Measurements from ENCODE around the gene FUT6.
"Not testable (repeated sequence)": the region's sequence is repeated elsewhere in the genome, so short reads cannot be mapped to it uniquely, and the experiment has no call there.

FUT6 gene

DNA sequence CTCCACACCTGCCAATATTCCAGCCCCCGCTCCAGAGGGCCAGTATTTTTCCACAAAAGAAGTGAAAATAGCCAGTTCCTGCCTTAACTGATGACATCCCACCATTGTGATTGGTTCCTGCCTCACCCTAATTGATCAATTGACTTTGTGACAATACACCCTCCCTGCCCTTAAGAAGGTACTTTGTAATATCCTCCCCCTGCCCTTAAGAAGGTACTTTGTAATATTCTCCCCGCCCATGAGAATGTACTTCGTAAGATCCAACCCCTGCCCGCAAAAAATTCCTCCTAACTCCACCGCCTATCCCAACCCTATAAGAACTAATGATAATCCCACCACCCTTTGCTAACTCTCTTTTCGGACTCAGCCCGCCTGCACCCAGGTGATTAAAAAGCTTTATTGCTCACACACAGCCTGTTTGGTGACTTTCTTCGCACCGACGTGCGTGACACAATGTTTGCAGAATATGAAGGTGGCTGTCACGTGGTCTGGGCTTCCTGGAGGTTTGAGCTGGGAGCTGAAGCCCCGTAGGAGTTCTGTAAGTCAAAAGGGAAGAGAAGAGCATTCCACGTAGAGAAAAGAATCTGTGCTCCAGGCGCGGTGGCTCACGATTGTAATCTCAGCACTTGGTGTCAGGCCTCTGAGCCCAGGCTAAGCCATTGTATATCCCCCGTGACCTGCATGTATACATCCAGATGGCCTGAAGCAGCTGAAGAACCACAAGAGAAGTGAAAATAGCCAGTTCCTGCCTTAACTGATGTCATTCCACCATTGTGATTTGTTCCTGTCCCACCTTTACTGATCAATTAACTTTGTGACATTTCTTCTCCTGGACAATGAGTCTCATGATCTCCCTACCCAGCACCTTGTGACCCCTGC, 17.9 kb upstream of the FUT6 start:
- FAIRE-seq = no peak

DNA sequence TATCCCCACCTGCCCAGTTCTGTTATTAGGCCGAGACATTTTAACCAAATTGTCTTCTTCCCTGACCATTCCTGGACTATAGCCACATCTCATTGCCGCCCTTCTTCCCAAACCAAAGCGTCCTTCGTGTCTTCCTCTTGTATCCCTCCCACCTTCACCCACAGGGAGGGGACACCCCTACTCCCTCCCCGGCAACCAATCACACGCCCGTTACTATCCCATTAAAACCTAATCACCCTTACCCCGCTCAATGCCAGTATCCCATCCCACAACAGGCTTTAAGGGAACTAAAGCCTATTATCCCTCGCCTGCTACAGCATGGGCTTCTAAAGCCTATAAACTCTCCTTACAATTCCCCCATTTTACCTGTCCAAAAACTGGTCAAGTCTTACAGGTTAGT, 15.6 kb upstream of the FUT6 start:
- not testable (repeated sequence) for FAIRE-seq

DNA sequence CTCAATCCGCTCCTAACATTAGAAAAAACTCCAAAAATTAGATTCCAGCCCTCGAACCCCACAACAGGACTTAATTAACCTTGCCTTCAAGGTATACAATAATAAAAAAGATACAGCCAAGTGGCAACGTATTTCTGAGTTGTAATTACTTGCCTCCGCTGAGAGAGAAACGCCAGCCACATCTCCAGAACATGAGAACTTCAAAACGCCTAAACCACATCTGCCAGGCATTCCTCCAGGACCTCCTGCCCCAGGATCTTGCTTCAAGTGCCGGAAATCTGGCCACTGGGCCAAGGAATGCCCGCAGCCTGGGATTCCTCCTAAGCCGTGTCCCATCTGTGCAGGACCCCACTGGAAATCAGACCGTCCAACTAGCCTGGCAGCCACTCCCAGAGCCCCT, 14.6 kb upstream of the FUT6 start:
- not testable (repeated sequence) for FAIRE-seq

DNA sequence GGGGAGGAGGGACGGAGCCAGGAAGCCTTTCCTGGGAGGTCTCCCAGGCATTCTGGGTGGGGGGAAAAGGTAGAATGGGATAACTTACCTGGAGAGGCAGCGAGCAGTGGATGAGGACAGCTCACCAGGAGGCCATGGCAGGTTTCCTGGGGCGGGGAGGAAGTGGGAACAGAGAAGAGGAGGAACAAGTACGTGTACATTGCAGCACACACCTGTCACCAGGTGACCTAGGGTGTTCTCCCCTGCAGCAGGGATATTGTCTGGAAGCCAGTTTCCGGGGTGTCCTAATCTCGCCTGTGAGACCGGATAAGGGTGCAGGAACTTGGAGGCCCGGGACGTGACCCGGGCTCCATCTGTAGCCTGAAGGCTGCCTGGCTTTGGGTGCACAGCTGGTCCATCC, 11.8 kb upstream of the FUT6 start, which contains the start of gene FUT3:
TSS of gene FUT3 (minus strand) at position 148 of the 400 bp plus-strand sequence.
- no peak for FAIRE-seq

DNA sequence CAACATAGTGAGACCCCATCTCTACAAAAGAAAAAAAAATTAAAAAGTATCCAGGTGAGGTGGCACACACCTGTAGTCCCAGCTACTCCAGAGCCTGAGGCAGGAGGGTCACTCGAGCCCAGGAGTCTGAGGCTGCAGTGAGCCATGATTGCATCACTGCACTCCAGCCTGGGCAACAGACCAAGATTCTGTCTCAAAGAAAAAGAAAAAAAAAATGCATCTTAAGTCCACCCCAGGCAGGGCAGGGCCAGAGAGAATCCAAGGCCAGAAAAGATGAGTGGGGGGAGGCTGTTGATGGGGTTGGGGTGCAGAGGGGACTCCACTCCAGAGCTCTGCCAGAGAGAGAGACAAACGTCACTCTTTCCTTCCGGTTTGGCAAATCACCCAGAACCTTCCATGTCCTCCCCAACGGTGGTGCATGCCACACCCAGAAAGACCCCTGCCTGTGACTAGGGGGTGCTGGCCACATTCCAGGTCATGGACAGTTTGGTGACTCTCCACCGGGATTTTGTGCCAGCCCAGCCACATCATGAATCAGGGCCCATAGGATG, 11.3 kb upstream of the FUT6 start:
- no peak for FAIRE-seq

DNA sequence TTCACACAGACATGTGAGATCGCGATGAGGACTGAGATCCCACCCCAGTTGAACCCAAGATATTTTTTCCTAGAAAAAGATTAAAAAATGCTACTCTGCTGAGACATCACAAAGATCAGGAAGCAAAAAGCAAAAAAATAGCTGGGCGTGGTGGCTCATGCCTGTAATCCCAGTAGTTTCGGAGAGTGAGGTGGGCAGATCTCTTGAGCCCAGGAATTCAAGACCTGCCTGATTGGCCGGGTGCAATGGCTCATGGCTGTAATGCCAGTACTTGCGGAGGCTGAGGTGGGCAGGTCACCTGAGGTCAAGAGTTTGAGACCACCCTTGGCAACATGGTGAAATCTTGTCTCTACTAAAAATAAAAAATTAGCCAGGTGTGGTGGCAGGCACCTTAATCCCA, 10.7 kb upstream of the FUT6 start:
- FAIRE-seq = no peak

DNA sequence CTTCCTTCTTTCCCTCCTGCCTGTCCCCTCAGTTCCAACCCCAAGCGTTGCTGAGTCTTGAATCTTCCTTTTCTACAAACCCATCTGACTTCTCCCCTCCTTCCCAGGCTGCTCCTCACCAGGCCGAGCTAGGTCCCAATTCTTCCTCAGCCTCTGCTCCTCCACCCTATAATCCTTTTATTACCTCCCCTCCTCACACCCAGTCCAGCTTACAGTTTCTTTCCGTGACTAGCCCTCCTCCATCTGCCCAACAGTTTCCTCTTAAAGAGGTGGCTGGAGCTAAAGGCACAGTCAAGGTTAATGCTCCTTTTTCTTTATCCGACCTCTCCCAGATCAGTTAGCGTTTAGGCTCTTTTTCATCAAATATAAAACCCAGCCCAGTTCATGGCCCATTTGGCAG, 9.1 kb upstream of the FUT6 start:
- FAIRE-seq = not testable (repeated sequence)

DNA sequence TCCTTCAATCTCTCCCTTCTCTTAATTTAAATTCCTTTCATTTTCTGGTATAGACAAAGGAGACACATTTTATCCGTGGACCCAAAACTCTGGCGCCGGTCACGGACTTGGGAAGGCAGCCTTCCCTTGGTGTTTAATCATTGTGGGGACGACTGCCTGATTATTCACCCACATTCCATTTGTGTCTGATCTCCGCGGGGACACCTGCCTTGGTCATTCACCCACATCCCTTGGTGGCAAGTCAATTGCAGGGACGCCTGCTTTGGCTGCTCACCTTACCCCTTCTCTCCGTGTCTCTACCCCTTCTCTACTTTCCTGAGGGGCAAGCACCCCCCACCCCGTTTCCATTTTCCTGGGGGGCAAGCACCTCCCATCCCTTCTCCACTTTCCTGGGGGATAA, 8.3 kb upstream of the FUT6 start:
- FAIRE-seq = not testable (repeated sequence)

DNA sequence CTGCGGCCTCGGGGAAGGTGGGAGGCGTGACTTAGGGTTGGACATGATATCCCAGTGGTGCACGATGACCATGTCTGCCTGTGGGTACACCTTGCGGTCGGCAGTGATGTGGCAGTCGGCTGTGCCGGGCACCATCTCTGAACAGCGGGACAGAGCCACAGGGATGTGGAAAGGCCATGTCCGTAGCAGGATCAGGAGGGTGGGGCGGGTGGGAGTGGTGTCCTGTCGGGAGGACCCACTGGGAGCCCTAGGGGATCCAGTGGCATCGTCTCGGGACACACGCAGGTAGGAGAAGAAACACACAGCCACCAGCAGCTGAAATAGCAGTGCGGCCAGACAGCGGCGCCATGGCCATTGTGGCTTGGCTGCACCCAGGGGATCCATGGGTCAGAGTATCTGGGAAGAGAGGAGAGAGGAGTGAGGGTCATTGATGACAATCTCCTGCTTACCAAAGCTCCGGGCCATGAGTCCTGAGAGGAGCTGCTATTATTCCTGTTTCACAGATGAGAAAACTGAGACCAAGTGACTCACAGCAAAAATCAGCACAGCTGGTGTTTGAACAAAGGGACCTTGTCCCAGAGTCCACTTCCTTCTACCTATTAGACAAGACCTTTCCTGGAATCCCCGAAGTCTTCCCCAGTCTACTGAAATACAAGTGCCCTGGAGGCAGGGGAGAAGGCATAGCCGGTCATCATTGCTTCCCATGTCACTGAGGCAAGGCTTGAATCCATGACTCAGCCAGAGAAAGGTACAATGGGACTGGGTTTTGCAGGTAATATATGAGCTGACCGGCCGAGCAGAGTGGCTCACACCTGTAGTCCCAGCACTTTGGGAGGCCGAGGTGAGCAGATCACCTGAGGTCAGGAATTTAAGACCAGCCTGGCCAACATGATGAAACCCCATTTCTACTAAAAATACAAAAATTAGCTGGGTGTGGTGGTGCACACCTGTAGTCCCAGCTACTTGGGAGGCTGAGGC, 5.2 kb upstream of the FUT6 start:
- no peak for FAIRE-seq

DNA sequence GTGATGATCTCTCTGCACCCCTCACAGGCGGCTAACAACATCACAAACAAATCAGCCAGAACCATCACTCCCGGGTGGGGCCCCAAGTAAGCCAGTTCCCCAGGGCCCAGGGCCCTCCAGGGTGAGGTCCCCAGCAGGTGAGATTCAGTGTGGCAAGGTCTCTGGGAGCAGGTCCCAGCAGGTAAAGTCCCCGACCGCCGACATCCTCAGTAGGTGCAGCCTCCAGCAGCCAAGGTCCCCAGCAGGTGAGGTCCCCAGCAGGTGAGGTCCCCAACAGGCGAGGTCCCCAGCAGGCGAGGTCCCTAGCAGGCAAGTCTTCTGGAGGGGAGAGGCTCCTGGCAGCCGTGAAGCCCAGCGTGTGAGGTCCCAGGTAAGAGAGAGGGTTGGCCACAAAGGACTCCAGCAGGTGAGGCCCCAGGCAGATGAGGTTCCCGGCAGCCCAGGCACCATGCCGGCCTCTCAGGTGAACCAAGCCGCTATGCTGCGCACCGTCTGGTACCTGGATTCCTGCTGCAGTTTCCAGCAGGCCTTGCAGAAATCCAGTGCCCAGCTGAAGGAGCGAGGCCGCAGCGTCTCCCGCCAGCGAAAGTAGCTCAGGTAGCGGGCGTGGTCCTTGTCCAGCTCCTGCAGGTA, 3.9 kb upstream of the FUT6 start:
- FAIRE-seq = no peak

DNA sequence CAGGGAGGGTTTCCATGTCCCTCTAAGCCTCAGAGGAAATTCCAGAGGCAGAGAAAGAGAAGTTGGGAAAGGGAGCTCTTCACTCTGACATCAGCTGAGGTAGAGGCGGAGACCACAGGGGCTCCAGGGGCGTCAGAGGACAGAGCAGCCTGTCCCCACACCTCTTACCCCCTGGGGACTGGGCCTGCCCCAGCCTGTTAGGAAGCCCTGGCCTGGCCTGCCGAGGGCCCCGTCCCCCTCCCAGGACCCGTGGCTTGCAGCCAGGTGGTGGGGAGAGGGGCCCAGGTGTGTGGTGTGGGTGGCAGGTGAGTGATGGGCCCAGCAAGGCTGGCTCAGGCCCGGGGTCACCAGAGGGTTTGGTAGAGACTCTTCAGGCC, 2.2 kb upstream of the FUT6 start:
- FAIRE-seq = not testable (repeated sequence)

DNA sequence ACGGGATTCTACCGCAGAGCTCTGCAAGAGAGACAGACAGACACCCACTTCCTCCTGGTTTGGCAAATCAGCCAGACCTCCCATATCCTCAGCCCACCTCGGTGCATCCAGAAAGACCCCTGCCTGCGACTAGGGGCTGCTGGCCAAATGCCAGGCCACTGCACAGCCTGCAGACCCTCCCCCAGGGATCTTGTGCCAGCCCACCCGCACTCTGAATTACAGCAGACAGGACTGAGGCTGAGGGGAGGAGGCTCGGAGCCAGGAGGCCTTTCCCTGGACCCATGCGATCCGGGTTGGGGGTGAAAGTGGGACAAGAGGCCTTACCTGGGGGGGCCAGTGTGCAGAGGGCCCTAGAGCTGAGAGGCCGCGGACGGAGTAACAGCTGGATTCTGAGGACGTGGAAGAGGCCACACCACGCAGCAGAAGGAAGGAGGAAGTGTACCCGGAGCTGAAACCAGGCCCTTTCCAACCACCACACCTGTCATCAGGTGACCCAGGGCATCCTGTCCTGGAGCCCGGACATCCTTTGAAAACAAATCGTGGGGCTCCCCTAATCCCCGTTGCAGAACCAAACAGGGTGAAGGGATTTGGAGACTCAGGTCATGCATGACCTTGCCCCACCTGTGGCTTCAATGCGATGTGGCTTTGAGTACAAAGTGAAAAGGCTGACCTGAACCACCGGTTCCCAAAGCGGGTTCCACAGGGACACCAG, 993 bp downstream of the FUT6 start:
- no peak for FAIRE-seq

DNA sequence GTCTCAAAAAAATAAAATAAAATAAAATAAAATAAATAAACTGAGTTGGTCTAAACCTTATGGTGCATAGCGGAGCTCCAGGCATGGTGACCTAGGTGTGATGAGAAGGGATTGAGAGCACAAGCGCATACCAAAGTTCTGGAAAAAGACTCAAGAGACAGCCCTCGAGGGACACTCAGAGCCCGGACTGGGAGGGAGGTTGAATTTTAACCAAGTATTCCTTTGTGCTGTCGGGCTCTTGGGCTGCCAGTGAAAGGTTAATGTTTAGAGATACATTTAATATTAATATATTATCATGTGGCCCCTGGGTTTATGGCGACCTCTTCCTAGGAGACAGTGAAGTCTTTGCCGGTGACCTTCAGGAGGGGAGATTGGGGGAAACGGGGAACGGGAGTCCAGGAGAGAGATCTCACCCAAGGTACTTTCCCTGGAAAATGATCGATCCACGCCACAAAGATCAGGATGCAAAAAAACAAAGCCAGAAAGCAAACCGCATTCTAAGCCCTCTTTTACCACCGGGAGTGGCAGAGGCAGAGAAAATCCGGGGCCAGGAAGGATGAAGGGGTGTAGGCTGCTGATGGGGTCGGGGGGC, 1.6 kb downstream of the FUT6 start:
- FAIRE-seq = no peak

DNA sequence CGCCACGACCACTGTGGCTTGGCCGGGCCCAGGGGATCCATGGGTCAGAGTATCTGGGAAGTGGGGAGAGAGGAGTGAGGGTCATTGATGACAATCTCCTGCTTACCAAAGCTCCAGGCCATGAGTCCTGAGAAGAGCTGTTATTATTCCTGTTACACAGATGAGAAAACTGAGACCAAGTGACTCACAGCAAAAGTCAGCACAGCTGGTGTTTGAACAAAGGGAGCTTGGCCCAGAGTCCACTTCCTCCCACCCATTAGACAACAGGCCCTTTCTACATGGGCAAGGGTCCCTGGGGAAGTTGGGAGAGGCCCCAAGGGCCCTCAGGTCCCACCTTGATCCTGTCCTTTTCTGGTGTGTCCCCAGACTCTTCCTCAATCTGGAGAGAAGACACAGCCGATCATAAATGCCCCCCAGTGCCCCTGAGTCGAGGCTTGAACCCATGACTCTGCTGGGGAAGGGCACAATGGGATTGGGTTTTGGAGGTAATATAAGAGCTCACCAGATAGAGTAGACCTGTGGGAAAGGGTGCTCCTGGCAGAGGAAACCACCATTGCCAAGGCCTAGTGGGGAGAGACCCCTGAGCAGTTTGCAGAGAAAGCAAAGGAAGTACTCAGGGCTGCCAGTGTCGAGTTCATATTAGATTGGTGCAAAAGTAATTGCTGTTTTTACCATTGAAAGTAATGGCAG, 6.8 kb downstream of the FUT6 start:
- no peak for FAIRE-seq

DNA sequence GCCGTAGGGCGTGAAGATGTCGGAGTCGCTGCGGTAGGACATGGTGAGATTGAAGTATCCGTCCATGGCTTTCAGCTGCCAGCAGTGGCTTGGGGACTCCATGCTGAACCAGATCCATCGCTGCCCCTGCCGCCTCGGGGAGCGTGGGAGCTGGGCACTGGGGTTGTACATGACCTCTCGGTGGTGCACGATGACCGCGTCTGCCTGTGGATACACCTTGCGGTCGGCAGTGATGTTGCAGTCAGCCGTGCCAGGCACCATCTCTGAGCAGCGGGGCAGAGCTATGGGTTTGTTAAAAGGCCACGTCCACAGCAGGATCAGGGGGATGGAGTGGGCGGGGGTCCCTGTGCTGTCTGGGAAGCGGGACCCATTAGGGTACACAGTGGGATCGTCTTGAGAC, 7.4 kb downstream of the FUT6 start:
- no peak for FAIRE-seq

DNA sequence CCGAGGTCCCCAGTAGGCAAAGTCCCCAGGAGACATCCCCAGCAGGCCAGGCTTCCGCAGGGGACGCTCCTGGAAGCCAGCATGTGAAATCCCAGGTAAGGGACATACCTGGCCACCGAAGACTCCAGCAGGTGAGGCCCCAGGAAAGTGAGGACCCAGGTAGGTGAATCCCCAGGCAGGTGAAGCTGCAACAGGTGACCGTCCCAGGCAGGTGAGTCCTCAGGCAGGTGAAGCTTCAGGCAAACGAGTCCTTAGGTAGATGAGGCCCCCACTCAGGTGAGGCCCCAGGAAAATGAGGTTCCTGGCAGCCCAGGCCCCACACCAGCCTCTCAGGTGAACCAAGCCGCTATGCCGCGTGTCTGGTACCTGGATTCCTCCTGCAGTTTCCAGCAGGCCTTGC, 8.3 kb downstream of the FUT6 start:
- FAIRE-seq = no peak

DNA sequence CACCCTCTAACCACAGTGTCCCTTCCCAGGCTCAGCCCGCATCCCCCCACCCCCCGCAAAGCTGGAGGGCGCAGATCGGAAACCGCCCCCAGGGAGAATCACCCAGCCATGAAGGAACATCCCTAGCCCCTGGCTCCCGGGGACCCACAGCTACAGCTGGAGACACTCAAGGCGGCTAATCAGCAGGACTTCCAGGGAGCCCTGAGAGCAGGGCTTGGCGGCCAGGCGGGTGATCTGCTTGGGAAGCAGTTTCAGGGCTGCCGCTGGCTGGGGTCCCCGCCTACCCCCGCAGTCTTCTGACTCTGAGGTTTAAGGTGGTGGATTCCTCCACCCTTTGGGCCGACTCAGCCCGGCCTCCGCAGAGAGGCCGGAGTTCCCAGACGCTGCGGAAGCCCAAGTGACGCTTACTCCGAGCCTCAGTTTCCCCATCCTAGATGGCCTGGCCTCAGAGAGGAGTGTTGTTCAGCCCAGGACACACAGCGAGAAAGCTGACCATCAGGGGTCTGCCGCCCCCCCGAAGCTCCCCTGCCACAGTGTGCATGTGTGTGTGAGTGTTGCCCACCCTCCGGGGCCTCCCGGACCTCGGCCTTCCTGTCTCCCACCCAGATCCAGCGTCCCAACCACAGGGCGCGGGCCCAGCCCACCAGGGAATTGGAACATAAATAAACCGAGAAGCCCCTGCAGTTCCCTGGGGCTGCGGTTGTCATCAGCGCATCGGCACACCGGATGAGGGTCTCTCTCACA, 9.8 kb downstream of the FUT6 start:
- FAIRE-seq = no peak

DNA sequence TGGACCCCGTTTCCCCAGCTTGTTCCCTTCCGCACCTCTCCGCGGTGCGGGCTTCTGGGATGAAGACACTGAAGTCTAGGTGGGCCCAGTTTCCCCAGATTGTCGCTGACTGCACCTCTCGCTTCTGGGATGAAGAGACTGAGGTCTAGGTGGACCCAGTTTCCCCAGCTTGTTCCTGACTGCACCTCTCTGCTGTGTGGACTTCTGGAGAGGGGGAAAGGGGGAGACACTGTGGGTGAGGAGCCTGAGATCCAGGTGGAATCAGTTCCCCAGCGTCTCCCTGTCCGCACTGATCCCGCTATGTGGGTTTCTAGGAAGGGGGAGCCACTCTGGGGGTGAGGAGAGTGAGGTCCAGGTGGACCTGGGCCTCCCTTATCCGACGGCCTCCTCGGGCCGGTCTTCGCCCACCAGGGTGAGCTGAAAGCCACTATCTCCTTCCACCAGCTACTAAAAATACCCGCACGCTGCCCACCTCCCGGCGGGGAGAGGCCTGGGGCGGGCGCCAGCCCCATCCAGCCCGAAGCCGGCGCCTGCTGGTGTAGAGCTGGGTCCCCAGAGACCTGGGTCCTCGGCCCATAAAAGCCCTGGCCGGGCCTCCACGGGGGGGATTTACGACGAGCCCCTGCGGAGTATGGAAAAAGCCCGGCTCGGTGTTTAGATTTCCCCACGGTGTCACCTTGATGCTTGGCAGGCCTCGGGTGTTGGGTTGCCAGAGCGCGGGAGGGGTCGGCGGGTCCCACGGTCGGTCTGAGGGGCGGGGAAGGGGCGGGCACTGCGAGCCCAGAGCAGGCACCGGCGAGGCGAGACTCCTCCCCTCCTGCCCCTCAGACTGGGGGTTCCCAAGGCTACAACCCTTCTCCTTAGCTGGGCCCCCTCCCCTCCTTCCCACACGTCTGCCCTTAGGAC, 10.6 kb downstream of the FUT6 start:
- FAIRE-seq = no peak

Data from colon (tissue), 2 donors.